ENCODE data around the gene SLC1A2.

The SLC1A2 gene

DNA sequence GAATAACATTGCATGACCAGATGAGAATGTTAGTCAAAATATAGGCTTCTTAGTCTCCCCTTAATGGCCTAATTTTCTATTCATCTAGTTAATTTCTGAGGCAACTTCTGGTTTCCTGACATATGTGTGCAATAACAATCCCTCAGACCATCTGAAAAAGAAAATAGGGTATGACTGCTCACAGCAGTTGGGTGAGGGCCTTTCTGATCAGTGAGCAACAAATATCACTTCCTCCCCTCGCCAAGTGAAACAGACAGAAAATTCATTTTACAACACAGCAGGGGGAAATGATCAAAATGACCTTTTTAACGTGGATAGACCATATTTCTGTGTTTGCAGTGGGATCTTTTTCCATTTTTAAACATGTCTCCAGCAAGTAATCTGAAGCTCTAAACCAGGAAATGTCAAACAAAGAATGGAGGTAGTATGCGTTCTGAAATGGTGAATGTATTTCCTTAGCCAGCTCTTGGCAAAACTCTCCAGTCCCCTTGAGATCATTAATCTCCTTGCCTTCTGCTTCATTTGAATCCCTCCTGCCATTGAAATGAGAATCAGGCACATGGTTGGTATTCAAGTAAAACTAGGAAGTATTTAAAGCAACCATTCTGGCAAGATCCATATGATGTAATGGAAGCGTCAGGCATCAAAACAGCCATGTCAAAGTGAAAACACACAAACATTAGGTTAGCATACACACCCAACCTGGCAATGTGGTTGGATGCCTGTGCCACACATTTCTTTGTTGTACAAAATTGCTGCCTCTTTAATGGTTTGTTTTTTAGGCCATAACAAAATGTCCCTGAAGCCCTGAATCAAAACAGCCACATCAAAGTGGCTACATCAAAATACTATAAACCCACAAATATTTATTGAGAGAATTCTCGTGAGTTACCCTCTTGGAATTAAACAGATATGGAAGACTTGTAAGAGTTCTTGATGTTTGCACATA lies 100.1 kb downstream of the SLC1A2 start:
- Histone ChIP-seq H3K4me3 (ENCODE audit: low read length) (no peak overlapping the region), H3K9me3 (ENCODE audit: insufficient read depth, low read depth, low read length) (no peaks in the 10 kb centered on the region), H3K27me3 (ENCODE audit: insufficient read depth, low read length) (no peaks in the 10 kb centered on the region)

DNA sequence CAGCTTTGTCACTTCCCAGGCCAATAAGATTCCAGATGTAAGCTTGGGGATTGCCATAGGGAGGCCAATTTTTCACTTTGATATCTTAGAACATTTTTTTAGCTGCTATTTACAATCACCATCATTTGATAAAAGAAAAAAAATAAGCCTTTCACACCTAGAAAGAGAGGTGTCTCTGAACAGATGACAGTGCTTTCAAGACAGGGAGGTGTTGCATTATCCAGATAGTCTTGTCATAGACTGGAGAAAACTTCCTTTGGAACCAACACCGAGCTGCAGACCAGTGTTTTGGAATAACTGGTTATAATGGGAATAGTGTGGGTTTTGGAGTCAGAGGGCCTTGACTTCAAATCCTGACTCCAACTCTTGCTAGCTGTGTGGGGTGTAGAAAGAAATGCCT lies 101.0 kb downstream of the SLC1A2 start:
- H3K36me3 ChIP-seq (ENCODE audit: insufficient read depth, low read depth, low read length): no peaks in the 10 kb centered on the region
- H3K4me3 ChIP-seq (ENCODE audit: low read length): no peak overlapping the region
- 0 out of 2 replicates have a peak, but pooled peaks cover 6% of the 10 kb centered on the region for H3K4me1 ChIP-seq (ENCODE audit: insufficient read depth, low read length)
- H3K9me3 ChIP-seq (ENCODE audit: insufficient read depth, low read depth, low read length): no peaks in the 10 kb centered on the region
- no peak overlapping the region for H3K9ac ChIP-seq (ENCODE audit: low read depth, low read length)
- no peaks in the 10 kb centered on the region for H3K27me3 ChIP-seq (ENCODE audit: insufficient read depth, low read length)
- no peak overlapping the region for H3K27ac ChIP-seq (ENCODE audit: low read length)

More for the DNA sequence above, 100.1 kb downstream of the SLC1A2 start:
- Histone ChIP-seq H3K27ac (ENCODE audit: low read length) (no peak overlapping the region), H3K36me3 (ENCODE audit: insufficient read depth, low read depth, low read length) (no peaks in the 10 kb centered on the region), H3K4me1 (ENCODE audit: insufficient read depth, low read length) (0 out of 2 replicates have a peak, but pooled peaks cover 6% of the 10 kb centered on the region), H3K9ac (ENCODE audit: low read depth, low read length) (no peak overlapping the region)

DNA sequence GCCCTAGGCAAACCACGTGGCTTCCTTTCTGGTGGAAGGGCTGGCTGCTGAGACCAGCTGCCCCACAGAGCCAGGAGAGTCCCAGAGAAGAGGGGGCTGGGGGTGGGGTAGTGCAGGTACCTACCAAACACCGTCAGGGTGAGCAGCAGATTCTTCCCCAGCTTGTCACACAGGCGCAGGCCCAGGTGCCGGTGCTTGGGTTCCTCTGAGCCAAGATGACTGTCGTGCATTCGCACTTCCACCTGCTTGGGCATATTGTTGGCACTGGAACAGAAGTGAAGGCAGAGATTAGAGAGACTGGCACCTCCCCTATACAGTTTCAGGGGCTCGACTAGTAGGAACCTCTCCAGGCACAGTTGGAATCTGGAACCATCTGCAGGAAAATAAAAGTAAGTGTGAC lies 102.1 kb downstream of the SLC1A2 start:
- H3K9ac ChIP-seq (ENCODE audit: low read depth, low read length): no peak overlapping the region

DNA sequence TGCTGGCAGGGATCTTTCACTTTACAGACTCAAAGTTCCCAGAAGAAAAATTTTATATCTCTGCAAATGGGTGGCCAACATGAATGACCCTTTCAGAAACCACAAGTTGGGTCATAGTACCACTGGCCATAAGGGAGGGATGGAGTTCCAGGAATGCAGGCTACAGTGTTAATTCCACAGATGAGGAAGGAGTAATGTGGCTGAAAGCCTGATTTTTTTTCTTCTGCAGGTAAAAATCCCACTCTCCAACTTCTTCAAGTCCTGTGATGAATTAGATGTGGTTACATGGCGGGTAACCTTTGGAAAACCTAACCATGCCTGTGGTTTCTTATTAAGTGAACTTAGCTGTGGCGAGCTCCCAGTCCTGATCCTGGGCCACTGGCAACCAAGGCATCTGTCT lies 103.2 kb downstream of the SLC1A2 start:
- Histone ChIP-seq H3K9me3 (ENCODE audit: insufficient read depth, low read depth, low read length) (no peaks in the 10 kb centered on the region), H3K36me3 (ENCODE audit: insufficient read depth, low read depth, low read length) (no peaks in the 10 kb centered on the region), H3K4me1 (ENCODE audit: insufficient read depth, low read length) (no peaks in the 10 kb centered on the region), H3K4me3 (ENCODE audit: low read length) (no peak overlapping the region), H3K27ac (ENCODE audit: low read length) (no peak overlapping the region), H3K9ac (ENCODE audit: low read depth, low read length) (no peak overlapping the region), H3K27me3 (ENCODE audit: insufficient read depth, low read length) (no peaks in the 10 kb centered on the region)

More for the DNA sequence above, 102.1 kb downstream of the SLC1A2 start:
- Histone ChIP-seq H3K9me3 (ENCODE audit: insufficient read depth, low read depth, low read length) (no peaks in the 10 kb centered on the region), H3K4me3 (ENCODE audit: low read length) (no peak overlapping the region), H3K27ac (ENCODE audit: low read length) (no peak overlapping the region), H3K36me3 (ENCODE audit: insufficient read depth, low read depth, low read length) (no peaks in the 10 kb centered on the region), H3K27me3 (ENCODE audit: insufficient read depth, low read length) (no peaks in the 10 kb centered on the region), H3K4me1 (ENCODE audit: insufficient read depth, low read length) (0 out of 2 replicates have a peak, but pooled peaks cover 1% of the 10 kb centered on the region)

DNA sequence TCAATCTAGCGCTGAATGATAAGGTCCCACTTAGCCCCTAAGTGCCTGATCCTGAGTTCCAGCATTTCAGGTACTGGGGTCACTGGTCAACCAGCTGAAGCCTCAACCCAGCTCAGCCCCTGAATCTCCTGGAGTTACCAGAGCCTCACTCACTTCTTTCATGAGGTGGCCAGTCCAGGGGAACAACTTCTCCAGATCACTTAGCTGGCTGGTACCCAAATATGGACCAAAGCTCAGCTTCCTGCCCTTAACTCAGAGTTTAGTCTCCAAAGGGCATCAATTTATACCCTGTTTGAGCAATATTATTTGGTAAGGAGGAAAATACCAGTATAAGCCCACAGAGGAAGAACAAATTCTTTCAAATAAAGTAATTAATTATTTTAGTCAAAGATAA lies 105.6 kb downstream of the SLC1A2 start:
- no peak overlapping the region for H3K27ac ChIP-seq (ENCODE audit: low read length)
- H3K36me3 ChIP-seq (ENCODE audit: insufficient read depth, low read depth, low read length): no peaks in the 10 kb centered on the region
- no peak overlapping the region for H3K9ac ChIP-seq (ENCODE audit: low read depth, low read length)
- no peaks in the 10 kb centered on the region for H3K4me1 ChIP-seq (ENCODE audit: insufficient read depth, low read length)
- H3K27me3 ChIP-seq (ENCODE audit: insufficient read depth, low read length): no peaks in the 10 kb centered on the region
- H3K4me3 ChIP-seq (ENCODE audit: low read length): no peak overlapping the region
- no peaks in the 10 kb centered on the region for H3K9me3 ChIP-seq (ENCODE audit: insufficient read depth, low read depth, low read length)

DNA sequence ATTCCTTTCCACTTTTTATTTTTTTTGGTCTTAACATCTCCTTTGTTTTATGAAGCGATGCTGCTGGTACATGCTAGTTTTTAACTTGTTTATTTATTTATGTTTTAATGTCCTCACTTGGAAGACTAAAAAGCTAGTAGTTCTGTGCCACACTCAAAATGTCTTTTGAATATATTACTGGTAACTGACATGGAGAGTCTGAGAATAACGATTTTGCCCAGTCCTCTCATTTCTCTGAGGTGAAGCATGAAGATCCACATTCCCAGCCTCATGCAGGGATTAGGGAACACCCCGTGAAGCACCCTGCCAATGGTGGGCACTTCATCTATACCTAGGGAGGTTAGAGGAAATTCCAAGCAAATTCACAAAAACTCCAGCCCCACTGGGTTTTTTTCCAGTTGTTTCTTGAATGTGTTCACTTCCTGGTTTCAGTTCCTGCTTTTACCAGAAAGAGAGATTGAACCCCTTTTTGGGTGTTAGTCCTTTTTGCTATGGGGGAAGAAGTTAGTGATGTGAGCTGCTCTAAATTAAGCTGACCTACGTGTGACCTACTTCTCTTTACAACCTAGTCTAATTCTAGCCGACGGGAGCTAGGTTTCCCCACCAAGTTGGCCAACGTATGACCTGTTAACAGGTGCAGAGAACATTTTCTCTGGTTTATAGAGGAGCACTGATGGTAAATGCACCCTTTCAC lies 106.1 kb downstream of the SLC1A2 start:
- no peaks in the 10 kb centered on the region for H3K4me1 ChIP-seq (ENCODE audit: insufficient read depth, low read length)
- no peak overlapping the region for H3K9ac ChIP-seq (ENCODE audit: low read depth, low read length)
- H3K36me3 ChIP-seq (ENCODE audit: insufficient read depth, low read depth, low read length): no peaks in the 10 kb centered on the region

DNA sequence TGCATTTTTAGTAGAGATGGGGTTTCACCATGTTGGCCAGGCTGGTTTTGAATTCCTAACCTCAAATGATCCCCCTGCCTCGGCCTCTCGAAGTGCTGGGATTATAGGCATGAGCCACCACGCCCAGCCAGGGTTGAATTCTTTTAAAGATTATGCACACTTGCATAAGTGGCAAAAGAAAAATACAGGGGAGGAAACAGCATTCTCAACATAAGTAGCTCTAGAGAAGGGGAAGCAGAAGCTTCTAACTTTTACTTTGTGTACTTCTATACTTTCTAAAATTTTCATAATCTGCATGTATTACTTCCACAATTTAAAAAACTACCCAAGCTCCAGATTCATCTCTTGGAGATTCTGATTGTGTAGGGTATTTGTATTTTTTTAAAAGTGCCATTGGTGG lies 108.0 kb downstream of the SLC1A2 start:
- Histone ChIP-seq H3K9me3 (ENCODE audit: insufficient read depth, low read depth, low read length) (no peaks in the 10 kb centered on the region), H3K4me3 (ENCODE audit: low read length) (no peak overlapping the region), H3K36me3 (ENCODE audit: insufficient read depth, low read depth, low read length) (no peaks in the 10 kb centered on the region), H3K27me3 (ENCODE audit: insufficient read depth, low read length) (no peaks in the 10 kb centered on the region), H3K9ac (ENCODE audit: low read depth, low read length) (no peak overlapping the region), H3K4me1 (ENCODE audit: insufficient read depth, low read length) (no peaks in the 10 kb centered on the region), H3K27ac (ENCODE audit: low read length) (no peak overlapping the region)

More for the DNA sequence above, 106.1 kb downstream of the SLC1A2 start:
- no peaks in the 10 kb centered on the region for H3K9me3 ChIP-seq (ENCODE audit: insufficient read depth, low read depth, low read length)
- no peak overlapping the region for H3K27ac ChIP-seq (ENCODE audit: low read length)
- H3K4me3 ChIP-seq (ENCODE audit: low read length): no peak overlapping the region
- H3K27me3 ChIP-seq (ENCODE audit: insufficient read depth, low read length): no peaks in the 10 kb centered on the region

DNA sequence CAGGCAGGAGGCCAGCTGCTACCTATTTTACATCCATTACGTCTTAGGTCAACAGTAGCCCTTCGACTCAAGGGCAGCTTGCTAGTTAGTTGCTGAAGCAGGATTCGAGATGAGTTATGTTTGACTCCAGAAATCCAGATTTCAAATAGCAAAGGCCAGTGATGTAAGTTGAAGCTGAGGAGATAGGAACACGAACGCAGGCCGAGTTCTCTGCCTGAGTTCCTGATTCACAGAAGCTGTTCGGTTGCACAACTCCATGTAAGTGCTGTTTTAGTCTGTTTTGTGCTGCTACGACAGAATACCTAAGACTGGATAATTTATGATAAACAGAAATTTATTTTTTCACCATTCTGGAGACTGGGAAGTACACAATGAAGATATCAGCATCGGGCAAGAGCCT lies 111.2 kb downstream of the SLC1A2 start:
- Histone ChIP-seq H3K27ac (ENCODE audit: low read length) (no peak overlapping the region), H3K4me1 (ENCODE audit: insufficient read depth, low read length) (no peaks in the 10 kb centered on the region), H3K9ac (ENCODE audit: low read depth, low read length) (no peak overlapping the region), H3K9me3 (ENCODE audit: insufficient read depth, low read depth, low read length) (no peaks in the 10 kb centered on the region), H3K36me3 (ENCODE audit: insufficient read depth, low read depth, low read length) (no peaks in the 10 kb centered on the region), H3K27me3 (ENCODE audit: insufficient read depth, low read length) (no peaks in the 10 kb centered on the region), H3K4me3 (ENCODE audit: low read length) (no peak overlapping the region)

DNA sequence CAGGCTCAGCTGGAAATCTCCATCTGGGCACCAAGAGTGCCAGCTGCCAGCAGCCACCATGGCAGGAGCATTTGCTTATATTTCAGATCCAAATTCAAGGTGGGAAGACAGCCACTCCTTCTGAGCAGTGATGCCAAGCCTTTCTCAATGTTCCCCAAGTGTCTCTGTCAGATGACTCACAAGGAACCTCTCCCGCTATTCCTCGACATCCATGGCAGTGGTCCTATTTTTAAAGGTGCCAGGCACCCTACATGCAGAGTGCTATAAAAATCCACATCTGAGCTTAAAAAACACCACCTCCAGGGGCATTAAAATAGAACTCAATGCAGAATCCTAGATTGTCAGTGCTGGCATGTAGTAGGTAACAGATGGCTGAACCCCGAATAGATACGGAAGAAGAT lies 112.1 kb downstream of the SLC1A2 start:
- Histone ChIP-seq H3K27ac (ENCODE audit: low read length) (no peak overlapping the region), H3K9me3 (ENCODE audit: insufficient read depth, low read depth, low read length) (no peaks in the 10 kb centered on the region), H3K4me3 (ENCODE audit: low read length) (no peak overlapping the region), H3K9ac (ENCODE audit: low read depth, low read length) (no peak overlapping the region), H3K36me3 (ENCODE audit: insufficient read depth, low read depth, low read length) (no peaks in the 10 kb centered on the region), H3K27me3 (ENCODE audit: insufficient read depth, low read length) (no peaks in the 10 kb centered on the region), H3K4me1 (ENCODE audit: insufficient read depth, low read length) (no peaks in the 10 kb centered on the region)

DNA sequence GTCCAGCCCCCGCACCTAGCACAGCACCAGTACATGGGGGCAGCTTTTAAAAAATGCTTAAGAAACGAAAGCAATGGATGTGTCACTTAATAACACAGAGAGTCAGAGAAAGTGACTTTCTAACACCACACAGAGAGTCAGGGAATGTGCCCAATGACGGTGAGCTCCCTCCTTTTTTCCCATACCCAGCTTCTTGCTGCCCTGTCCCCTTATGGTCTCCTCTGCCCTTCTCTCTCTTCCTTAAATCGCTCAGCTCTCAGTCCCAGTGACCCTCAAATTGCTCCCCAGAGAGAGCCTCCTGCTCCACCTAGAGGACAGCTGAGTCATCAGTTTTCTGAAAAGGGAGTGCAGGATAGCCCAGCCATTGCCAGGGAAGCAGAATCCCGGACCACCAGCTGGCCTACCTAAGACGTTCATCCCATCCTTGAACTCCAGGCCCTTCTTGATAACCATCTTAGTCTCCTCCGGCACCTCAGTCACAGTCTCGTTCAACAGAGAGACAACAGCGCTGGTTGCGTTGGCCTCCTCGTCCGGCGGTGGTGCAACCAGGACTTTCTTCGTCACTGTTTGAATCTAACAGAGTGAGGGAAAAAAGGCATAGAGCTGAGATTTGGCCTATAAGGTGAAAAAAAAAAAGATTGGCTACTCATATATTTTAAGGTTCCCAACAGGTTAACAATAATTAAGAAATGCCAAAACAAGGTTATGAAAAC lies 113.5 kb downstream of the SLC1A2 start:
- Histone ChIP-seq H3K27me3 (ENCODE audit: insufficient read depth, low read length) (no peaks in the 10 kb centered on the region), H3K27ac (ENCODE audit: low read length) (no peak overlapping the region), H3K4me3 (ENCODE audit: low read length) (no peak overlapping the region), H3K36me3 (ENCODE audit: insufficient read depth, low read depth, low read length) (no peaks in the 10 kb centered on the region), H3K9me3 (ENCODE audit: insufficient read depth, low read depth, low read length) (no peaks in the 10 kb centered on the region), H3K4me1 (ENCODE audit: insufficient read depth, low read length) (no peaks in the 10 kb centered on the region), H3K9ac (ENCODE audit: low read depth, low read length) (no peak overlapping the region)

DNA sequence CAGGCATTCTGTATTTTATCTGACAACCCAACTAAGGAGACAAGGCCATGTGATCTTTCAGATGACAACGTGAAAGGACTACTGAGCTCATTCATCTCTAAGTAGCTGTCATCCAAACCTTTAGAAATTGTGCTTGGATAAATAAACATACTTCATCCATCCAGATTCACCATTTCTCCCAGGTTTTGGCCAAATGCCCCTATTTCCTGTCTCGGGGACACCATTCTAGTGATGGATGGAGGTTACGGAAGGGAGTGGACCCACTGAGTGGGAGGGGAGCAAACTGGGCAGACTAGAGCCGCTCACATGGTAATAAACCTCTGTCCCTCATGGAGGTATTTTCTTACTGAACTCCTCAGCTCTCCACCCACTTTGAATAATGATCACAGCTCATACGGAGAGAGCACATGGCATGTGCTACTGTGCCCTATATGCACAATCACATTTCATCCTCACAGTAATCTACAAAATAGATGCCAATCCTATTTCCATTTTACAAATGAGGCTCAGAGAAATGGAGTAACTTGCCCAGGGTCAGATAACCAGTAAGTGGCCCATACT lies 114.4 kb downstream of the SLC1A2 start:
- H3K9ac ChIP-seq (ENCODE audit: low read depth, low read length): no peak overlapping the region
- H3K27ac ChIP-seq (ENCODE audit: low read length): no peak overlapping the region
- H3K36me3 ChIP-seq (ENCODE audit: insufficient read depth, low read depth, low read length): no peaks in the 10 kb centered on the region
- H3K4me3 ChIP-seq (ENCODE audit: low read length): no peak overlapping the region
- H3K27me3 ChIP-seq (ENCODE audit: insufficient read depth, low read length): no peaks in the 10 kb centered on the region
- H3K4me1 ChIP-seq (ENCODE audit: insufficient read depth, low read length): no peaks in the 10 kb centered on the region
- no peaks in the 10 kb centered on the region for H3K9me3 ChIP-seq (ENCODE audit: insufficient read depth, low read depth, low read length)

Measured in iPS-20b (cell line).